NCI-H2227 (cell line): ENCODE results near the gene SSTR3.
A peak's percentile ranks its signal among the peaks of the same experiment; 100 is the strongest.
"Not testable (repeated sequence)": the region's sequence is repeated elsewhere in the genome, so short reads cannot be mapped to it uniquely, and the experiment has no call there.

ENCODE experiments used
- DNase-seq: peaks from one replicate; lab custom pipeline; 2025; ENCODE audit not compliant: unreplicated experiment; lab: John Stamatoyannopoulos, UW

SSTR3 gene

GRCh38 chr22:37213218-37213855, 1.1 kb upstream of the SSTR3 start:
- no peak for DNase-seq

DNA sequence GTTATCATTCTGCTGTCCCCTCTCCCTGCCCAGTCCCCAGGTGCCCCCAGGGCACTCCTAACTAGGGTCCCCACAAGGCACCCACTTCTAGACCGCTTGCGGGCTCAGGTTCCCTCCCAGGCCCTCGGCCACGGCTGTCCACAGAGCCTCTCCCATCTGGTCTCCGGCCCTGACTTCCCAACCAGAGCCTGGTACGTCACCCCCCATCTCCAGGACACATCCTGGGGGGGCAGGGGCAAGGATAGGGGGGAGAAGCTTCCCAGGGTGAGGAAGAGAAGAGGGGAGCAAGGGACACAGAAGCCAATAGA, 457 bp downstream of the SSTR3 start:
- DNase-seq: no peak

DNA sequence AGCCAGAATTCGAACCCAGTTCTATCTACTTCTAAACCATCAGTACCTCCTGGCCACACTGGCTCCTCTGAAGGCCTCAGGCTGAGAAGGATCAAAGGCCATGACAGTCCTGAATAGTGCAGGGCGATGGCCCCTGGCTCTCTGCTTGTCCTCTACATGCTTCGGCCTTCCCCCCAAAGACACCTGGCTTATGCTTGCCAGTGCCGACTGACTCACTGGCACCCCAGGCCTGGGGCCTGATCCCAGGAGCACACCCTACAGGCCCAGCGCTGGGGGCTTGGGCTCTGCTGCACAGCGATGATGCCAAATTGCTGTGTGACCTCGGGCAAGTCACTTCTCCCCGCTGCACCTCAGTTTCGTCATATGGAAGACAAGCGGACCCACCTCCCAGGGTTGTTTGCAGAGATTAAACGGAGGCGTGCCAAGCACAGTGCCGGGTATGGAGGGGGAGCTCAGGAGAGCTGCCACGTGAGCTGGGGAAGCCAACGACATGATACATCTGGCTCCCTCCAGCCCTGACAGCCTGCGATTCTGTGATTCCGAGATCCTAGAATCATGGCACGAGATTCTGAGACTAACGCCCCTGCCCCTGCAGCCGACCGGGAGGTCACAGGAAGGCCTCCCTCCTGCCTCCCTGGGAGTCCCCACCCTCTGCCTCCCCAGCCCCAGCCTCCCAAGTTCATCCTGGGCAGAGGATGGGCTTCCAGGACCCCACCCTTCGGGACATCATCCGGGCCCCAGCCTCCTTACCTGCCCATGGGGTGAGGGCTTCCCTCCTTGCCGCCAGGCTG, 1.0 kb downstream of the SSTR3 start:
- no peak for DNase-seq

DNA sequence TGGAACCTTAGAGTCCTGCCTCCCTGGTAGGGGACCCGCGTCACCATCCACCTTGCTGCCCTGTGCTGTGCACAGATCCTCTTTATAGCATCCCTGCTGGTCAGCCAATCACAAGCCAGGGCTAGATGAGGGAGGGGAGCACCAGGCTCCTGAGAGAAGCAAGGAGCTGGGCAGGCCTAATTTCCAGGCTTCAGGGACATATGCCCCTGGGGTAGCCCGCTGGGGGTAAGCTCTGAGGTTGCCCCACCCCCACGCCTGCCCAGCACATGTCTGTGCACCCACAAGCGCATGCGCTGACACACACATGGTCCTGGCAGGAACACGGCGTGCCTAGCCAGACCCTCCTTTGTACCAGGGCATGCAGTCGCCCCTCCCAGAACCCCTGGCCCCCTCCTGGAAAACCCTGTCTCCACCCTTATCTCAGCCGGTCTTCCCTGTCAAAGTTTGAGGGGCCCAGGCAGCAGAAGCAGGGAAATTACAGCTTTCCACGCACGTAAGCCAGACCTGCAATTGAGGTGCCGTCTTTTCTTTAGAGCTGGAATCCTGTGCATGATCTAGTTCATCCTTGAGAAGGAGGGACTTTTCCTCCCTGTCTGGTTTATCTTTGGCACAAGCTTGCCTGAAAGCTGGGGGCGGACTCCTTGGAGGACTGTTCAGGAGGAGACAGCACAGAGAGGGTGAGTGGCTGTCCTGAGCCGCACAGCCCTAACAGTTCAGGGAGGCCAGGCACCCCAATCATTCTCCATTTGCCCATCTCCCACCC, 2.1 kb downstream of the SSTR3 start:
- DNase-seq: no peak

- DNase-seq: no peak
Measured at GRCh38 chr22:37209140-37209845, 3.0 kb downstream of the SSTR3 start.

DNA sequence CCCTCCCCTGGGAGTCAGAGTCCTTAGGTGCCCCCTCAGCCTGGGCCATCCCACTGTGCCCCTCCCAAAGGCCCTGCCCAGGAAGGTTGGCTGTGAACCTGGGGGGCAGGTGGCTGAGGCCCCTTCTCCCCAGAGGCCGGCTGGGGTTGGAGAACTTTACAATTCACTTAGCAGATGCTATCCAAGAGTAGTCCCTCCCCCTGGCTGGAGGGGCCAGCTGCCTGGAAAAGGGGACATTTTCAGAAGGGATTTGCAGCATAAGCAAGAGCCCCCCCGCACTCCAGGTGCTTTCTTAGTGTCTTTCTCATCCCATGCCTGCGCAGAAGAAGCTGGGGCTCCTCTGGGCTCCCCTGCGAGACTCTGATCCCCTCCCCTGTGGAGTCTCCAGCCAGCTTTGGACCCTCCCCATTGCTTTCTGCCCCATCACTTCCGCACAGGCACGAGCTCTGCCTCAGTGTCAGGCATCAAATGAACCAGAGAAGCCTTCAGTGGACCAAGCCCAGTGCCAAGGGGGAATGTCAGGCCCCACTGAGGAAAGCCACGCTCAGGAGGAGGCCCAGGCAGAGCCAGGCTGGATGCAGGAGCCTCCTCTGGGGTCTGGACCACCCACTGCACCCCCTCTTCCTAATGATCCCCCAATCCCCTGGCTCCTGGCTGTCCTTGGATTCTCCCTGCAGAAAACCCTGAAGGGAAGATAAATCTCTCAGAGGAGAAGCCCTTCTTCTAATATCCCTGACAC, 3.7 kb downstream of the SSTR3 start:
- DNase-seq: no peak

- no peak for DNase-seq
Measured at GRCh38 chr22:37207981-37208380, 4.3 kb downstream of the SSTR3 start.

DNA sequence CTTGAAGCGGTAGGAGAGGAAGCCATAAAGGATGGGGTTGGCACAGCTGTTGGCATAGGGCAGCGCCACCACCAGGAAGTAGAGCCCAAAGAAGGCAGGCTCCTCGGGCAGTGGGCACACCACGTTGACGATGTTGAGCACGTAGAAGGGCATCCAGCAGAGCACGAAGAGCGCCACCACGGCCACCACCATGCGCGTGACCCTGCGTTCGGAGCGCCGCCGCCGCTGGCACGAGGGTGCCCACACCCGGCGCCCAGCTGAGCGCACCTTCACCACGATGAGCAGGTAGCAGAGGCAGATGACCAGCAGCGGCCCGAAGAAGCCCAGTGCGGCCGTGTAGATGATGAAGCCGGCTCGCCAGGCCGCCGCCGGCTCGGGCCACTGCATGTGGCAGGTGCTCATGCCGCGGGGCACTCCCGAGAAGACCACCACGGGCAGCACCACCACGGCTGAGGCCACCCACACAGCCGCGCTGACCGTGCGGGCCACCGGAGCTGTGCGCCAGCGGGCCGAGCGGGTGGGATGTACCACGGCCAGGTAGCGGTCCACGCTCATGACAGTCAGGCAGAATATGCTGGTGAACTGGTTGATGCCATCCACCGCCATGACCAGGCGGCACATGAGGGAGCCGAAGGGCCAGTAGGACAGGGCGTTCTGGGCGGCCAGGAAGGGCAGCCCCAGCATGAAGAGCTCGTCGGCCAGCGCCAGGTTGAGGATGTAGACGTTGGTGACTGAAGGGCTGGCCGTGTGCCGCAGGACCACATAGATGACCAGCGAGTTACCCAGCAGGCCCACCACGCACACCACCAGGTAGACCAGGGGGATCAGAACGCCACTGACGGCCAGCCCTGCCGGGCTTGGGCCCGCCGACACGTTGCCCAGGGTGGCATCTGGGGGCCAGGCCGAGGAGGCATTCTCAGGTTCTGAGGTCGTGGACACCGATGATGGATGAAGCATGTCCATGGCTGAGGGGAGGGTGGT, 5.1 kb downstream of the SSTR3 start:
- DNase-seq: no peak

DNA sequence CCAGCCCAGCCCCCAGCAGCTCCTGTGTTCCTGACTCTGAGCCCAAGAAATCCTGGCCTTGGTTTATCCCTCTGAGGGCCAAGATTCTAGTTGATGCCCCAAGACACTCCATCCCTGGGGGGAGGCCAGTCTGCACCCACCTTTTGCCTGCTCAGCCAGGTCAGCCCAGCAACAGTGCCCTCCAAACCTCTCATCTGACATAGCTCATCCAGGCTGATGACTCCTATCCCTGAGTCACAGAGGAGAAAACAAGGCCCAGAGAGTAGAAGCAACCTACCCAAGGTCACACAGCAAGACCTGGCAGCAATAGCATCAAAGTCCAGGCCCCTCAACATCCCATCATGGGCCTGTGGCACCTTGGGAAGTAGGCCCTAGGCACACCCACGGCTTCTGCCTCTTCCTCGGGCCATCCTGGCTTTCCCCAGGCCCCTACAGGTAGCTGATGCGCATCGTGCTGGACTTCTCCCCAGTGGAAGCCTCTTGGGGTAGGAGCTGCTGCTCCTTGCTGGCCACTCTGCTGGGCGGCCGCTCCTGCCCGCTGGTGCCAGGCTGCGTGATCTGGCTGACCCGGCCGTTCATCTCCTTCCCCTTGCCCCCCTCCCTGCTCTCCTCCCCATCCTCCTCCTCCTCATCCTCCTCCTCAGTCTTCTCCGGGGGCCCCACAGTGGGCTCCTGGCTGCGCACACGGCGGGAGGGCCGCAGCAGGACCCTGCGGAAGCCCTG, 6.0 kb downstream of the SSTR3 start:
- DNase-seq: no peak

DNA sequence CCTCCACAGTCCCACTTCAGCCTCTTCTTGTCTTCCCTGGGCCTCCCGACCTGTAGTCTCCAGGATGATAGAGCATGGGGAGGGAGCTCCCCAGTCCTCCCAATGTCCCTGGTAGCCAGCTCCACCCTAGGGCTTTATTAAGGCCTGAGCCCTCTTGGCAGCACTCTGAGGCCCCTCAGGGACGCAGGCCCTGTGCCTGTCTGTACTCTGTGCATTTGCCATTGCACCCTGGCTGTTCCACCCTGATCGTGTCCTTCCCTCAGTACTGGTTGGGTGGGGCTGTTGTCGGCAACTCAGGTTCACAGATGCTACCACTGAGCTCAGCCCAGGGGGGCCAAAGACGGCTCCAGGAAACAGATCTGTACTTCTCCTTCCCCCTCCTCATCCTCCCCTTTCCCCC, 7.2 kb downstream of the SSTR3 start:
- DNase-seq: no peak

DNA sequence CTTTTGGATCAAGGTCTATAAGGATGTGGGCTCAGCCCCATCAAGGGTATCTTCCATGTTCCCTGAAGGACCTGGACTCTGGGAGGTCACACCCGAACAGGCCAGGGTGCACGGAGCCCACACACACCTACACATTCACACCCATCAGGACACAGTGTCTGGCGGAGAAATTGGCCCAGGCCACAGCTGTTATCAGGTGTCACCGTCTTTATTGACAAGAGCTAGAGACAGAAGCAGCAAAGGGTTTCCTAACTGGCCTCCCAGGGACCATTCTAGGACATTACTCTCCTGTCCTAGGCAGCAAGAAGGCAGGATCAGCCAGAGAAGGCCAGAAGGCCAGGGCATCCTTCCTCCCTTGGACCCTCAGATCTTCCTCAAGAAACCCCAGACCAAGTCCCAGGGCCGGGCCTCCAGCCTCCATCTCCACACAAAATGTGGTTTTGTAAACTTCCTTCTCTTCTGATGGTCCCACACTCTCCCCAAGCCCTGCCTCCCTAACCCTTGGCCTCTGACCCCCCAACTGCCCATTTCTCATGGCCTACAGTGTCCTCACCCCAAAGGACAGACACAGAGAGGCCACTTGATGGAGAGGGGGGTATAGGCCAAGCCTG, 8.1 kb downstream of the SSTR3 start:
- DNase-seq: no peak

DNA sequence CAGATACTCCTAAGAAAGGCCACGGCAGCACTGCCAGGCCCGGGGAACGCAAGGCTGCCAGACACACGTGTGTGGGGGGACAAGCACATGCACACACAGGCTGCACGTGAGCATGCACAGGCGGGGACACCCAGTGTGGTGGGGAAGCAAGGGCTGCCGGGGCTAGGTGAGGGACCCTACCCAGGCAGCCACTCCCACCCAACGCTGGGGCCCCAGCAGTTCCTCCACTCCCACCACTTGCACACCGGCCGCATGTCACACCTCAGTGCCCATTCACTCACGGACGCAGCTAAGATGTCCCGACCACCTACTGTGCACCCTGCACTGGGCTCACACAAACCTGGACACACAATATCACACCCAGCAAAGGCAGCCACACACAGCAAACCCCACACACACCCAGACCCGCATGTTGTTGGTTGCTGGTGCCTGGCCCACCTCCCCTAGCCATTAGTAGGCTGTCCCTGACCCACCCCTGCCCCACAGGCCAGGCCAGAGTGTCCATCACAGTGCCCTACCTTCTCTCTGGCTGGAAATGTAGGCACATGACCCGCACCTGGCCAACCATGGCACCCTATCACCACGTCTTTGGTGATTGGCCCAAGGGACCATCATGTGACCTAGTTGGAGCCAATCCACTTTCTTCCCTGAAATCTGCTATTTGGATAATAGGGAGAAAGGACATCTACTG, 8.8 kb downstream of the SSTR3 start:
- no peak for DNase-seq

- DNase-seq: no peak
Measured at GRCh38 chr22:37202716-37203115, 9.6 kb downstream of the SSTR3 start.

GRCh38 chr22:37202001-37202555, 10.2 kb downstream of the SSTR3 start:
- DNase-seq: no peak

GRCh38 chr22:37201443-37201820, 10.8 kb downstream of the SSTR3 start:
- not testable (repeated sequence) for DNase-seq

- DNase-seq: no peak
Measured at GRCh38 chr22:37199760-37200108, 12.5 kb downstream of the SSTR3 start.

- DNase-seq: peak; percentile 97
Measured at GRCh38 chr22:37199103-37199759, 13.0 kb downstream of the SSTR3 start.
